SK-N-SH (cell line): Measurements from ENCODE around the gene CETP. TPM values are rescaled to one million over a fixed set of nuclear protein-coding genes. Genes with fewer than 3 reads are reported as not detected.

Source experiments
- CTCF ChIA-PET: fragments of 300-600, 350-600 bp; formaldehyde crosslinking; extraction: SDS; loops from one replicate; lab custom pipeline; 2021; lab: Yijun Ruan, JAX
- POLR2A ChIA-PET: fragments of 350-600 bp; sonication (Branson Sonifier 250); formaldehyde crosslinking; extraction: SDS; loops from one replicate; lab custom pipeline; 2020; ENCODE audit warnings: antibody characterized with exemption, inconsistent platforms; lab: Yijun Ruan, JAX
- DNase-seq: peaks from one replicate; pipeline ENCODE4 v3.0.0; 2012
- H2AFZ ChIP-seq: fragments of 200-600 bp; sonication (generic); 2 replicates; pipeline ENCODE4 v1.8.1; 2016; ENCODE audit warnings: antibody characterized with exemption, mild to moderate bottlenecking, low read depth
- H3F3A ChIP-seq: fragments of 200-600 bp; sonication (generic); replicated peaks from 2 replicates; pipeline ENCODE3; 2016; ENCODE audit warnings: antibody characterized with exemption, mild to moderate bottlenecking; ENCODE audit not compliant: insufficient read depth
- H3K27ac ChIP-seq, 2 experiments: fragments of 200-500 bp in 1 of 2; fragments of 200-600 bp in 1 of 2; sonication (Bioruptor generic) in 1 of 2; sonication (generic), shearing (Covaris generic) in 1 of 2; 2 replicates each; pipeline versions ENCODE4 v1.5.1 to v1.6.1; 2014 to 2016; ENCODE audit warnings: low read depth in 2 of 2, inconsistent platforms in 1 of 2, low read length in 1 of 2, mild to moderate bottlenecking in 1 of 2, mixed read lengths in 1 of 2
- H3K27me3 ChIP-seq: fragments of 200-600 bp; sonication (generic), shearing (Covaris generic); 2 replicates; pipeline ENCODE4 v1.6.1; 2016; ENCODE audit warnings: mixed run types; ENCODE audit not compliant: insufficient read depth
- H3K36me3 ChIP-seq, 2 experiments: fragments of 200-500 bp in 1 of 2; fragments of 200-600 bp in 1 of 2; sonication (Bioruptor generic) in 1 of 2; sonication (generic) in 1 of 2; replicated peaks in 1 of 2; 2 replicates each; pipeline versions ENCODE3 to v1.5.1; 2014 to 2016; ENCODE audit warnings: low read length in 1 of 2, mild to moderate bottlenecking in 1 of 2; ENCODE audit not compliant: insufficient read depth in 2 of 2, control insufficient read depth in 1 of 2
- H3K4me1 ChIP-seq, 2 experiments: fragments of 200-500 bp in 1 of 2; fragments of 200-600 bp in 1 of 2; sonication (Bioruptor generic) in 1 of 2; sonication (generic), shearing (Covaris generic) in 1 of 2; 2 replicates each; pipeline versions ENCODE4 v1.5.1 to v1.6.1; 2014 to 2016; ENCODE audit warnings: low read depth in 1 of 2, low read length in 1 of 2, mixed run types in 1 of 2; ENCODE audit not compliant: insufficient read depth in 2 of 2, control insufficient read depth in 1 of 2
- H3K4me2 ChIP-seq: fragments of 200-600 bp; sonication (generic), shearing (Covaris generic); 2 replicates; pipeline ENCODE4 v1.6.1; 2017; ENCODE audit warnings: mixed run types
- H3K4me3 ChIP-seq, 2 experiments: fragments of 200-500 bp in 1 of 2; fragments of 200-600 bp in 1 of 2; sonication (Bioruptor generic) in 1 of 2; sonication (generic), shearing (Covaris generic) in 1 of 2; 2 replicates each; pipeline versions ENCODE4 v1.5.1 to v1.8.1; 2014 to 2016; ENCODE audit warnings: low read depth in 2 of 2, inconsistent platforms in 1 of 2, low read length in 1 of 2, mild to moderate bottlenecking in 1 of 2, mixed read lengths in 1 of 2, moderate library complexity in 1 of 2
- H3K79me2 ChIP-seq: fragments of 200-600 bp; sonication (generic); 2 replicates; pipeline ENCODE4 v1.8.1; 2017; ENCODE audit warnings: mild to moderate bottlenecking; ENCODE audit not compliant: insufficient read depth
- H3K9ac ChIP-seq: fragments of 200-600 bp; sonication (generic); 2 replicates; pipeline ENCODE4 v1.6.1; 2017; ENCODE audit warnings: mixed run types
- H3K9me2 ChIP-seq: fragments of 200-600 bp; sonication (generic); 2 replicates; pipeline ENCODE4 v1.6.1; 2017; ENCODE audit warnings: mixed run types
- H3K9me3 ChIP-seq: fragments of 200-600 bp; sonication (generic); 2 replicates; pipeline ENCODE4 v1.6.1; 2017; ENCODE audit warnings: mixed run types, mild to moderate bottlenecking, moderate library complexity
- H4K20me1 ChIP-seq: fragments of 200-600 bp; sonication (generic); 2 replicates; pipeline ENCODE4 v1.6.1; 2017; ENCODE audit warnings: mild to moderate bottlenecking, mixed run types; ENCODE audit not compliant: insufficient read depth
- CHD2 ChIP-seq: fragments of 150-350 bp; IDR thresholded peaks from 2 replicates; pipeline ENCODE4 v1.6.1; 2018; ENCODE audit warnings: low read length; ENCODE audit not compliant: partially characterized antibody
- ELF1 ChIP-seq: IDR thresholded peaks from 2 replicates; pipeline ENCODE4 v1.4.0; 2012
- EZH2phosphoT487 ChIP-seq: fragments of 200-600 bp; sonication (generic); IDR thresholded peaks from 2 replicates; pipeline ENCODE4 v1.6.1; 2017; ENCODE audit warnings: low read depth, mixed run types, mild to moderate bottlenecking, antibody characterized with exemption, moderate library complexity, borderline replicate concordance
- FOSL2 ChIP-seq: IDR thresholded peaks from 2 replicates; pipeline ENCODE4 v1.4.0; 2012; ENCODE audit warnings: low read depth, mild to moderate bottlenecking, moderate library complexity, borderline replicate concordance
- FOXJ3 ChIP-seq: sonication (generic); formaldehyde crosslinking; IDR thresholded peaks from 2 replicates; pipeline ENCODE4 v1.5.1; 2020; ENCODE audit warnings: mild to moderate bottlenecking, missing genetic modification reagents
- FOXM1 ChIP-seq: IDR thresholded peaks from 2 replicates; pipeline ENCODE4 v1.4.0; 2012; ENCODE audit warnings: low read depth, mild to moderate bottlenecking
- GABPA ChIP-seq: IDR thresholded peaks from 2 replicates; pipeline ENCODE4 v1.4.0; 2012; ENCODE audit warnings: low read depth, mild to moderate bottlenecking
- MAX ChIP-seq: IDR thresholded peaks from 2 replicates; pipeline ENCODE4 v1.4.0; 2012; ENCODE audit warnings: low read depth
- MXI1 ChIP-seq: IDR thresholded peaks from 2 replicates; pipeline ENCODE4 v1.6.1; 2012; ENCODE audit warnings: mild to moderate bottlenecking, low read depth, low read length, improper control_type of control experiment
- NFIC ChIP-seq: IDR thresholded peaks from 2 replicates; pipeline ENCODE4 v1.4.0; 2012; ENCODE audit warnings: borderline replicate concordance
- NRF1 ChIP-seq: IDR thresholded peaks from 2 replicates; pipeline ENCODE4 v1.6.1; 2012; ENCODE audit warnings: low read depth, mild to moderate bottlenecking, low read length
- POLR2AphosphoS5 ChIP-seq: IDR thresholded peaks from 2 replicates; pipeline ENCODE4 v1.6.1; 2012; ENCODE audit warnings: low read depth, low read length
- RAD21 ChIP-seq: IDR thresholded peaks from 2 replicates; pipeline ENCODE4 v1.6.1; 2012; ENCODE audit warnings: mild to moderate bottlenecking, low read length
- REST ChIP-seq: IDR thresholded peaks from 2 replicates; pipeline ENCODE4 v1.6.1; 2012; ENCODE audit warnings: mild to moderate bottlenecking, low read depth, low read length, moderate library complexity
- RXRA ChIP-seq: IDR thresholded peaks from 2 replicates; pipeline ENCODE4 v1.4.0; 2012; ENCODE audit warnings: low read depth, mild to moderate bottlenecking, borderline replicate concordance
- SIN3A ChIP-seq: IDR thresholded peaks from 2 replicates; pipeline ENCODE4 v1.6.1; 2012; ENCODE audit warnings: low read depth, mild to moderate bottlenecking, low read length, moderate library complexity, borderline replicate concordance
- SMC3 ChIP-seq: IDR thresholded peaks from 2 replicates; pipeline ENCODE4 v1.6.1; 2012; ENCODE audit warnings: low read depth, low read length, improper control_type of control experiment
- TCF12 ChIP-seq: IDR thresholded peaks from 2 replicates; pipeline ENCODE4 v1.4.0; 2012
- TEAD4 ChIP-seq: IDR thresholded peaks from 2 replicates; pipeline ENCODE4 v1.4.0; 2012; ENCODE audit warnings: mild to moderate bottlenecking, borderline replicate concordance; ENCODE audit not compliant: insufficient read depth
- WGBS: methylation state at CpG from one replicate; pipeline ENCODE4 v1.1.6; 2017; ENCODE audit warnings: low lambda C conversion rate; 5-methylcytosine and 5-hydroxymethylcytosine counted together
- polyA plus RNA-seq, 3 experiments: library from polyadenylated mRNA; depleted of rRNA; stranded (reverse); fragments of >200 nt; gene quantifications; 2 replicates each; pipeline ENCODE4 v1.2.3, GENCODE V29; 2012

Gene CETP
- polyA plus RNA-seq, 1 of the 3 experiments (the other 2 are of a cell fraction): not detected

GRCh38 chr16:56960681-56961281 lies 969 bp upstream of the CETP start:
- no peaks in the 10 kb centered on the region for H3K9me2 ChIP-seq
- ChIA-PET POLR2A (no interaction called here), CTCF (interaction anchor here (0.8 to 5.5 kb wide), 2 partner anchors 8 to 93 kb away, joined by 3 to 35 read pairs; no protein-coding TSS in a partner anchor)
- H3K79me2 ChIP-seq: no peaks in the 10 kb centered on the region
- H3K4me2 ChIP-seq: no peak overlapping the region
- no peaks in the 10 kb centered on the region for H3K36me3 ChIP-seq
- no peak overlapping the region for H2AFZ ChIP-seq
- 81% methylated on average over 9 of the region's 13 CpGs for WGBS
- no peak for DNase-seq
- no peak overlapping the region for H3K4me3 ChIP-seq
- no peaks in the 10 kb centered on the region for H3K9me3 ChIP-seq
- no peak overlapping the region for H3K27ac ChIP-seq
- no peaks in the 10 kb centered on the region for H3K27me3 ChIP-seq
- H4K20me1 ChIP-seq: no peaks in the 10 kb centered on the region
- TF ChIP-seq SIN3A: no peak
- TF ChIP-seq RXRA: no peak
- TF ChIP-seq NRF1: no peak
- no peak for TF ChIP-seq MXI1
- TF ChIP-seq POLR2AphosphoS5: no peak
- TF ChIP-seq MAX: no peak
- no peak for TF ChIP-seq NFIC
- no peak for TF ChIP-seq REST
- no peak for TF ChIP-seq GABPA
- TF ChIP-seq EZH2phosphoT487: no peak
- no peak for TF ChIP-seq FOSL2
- TF ChIP-seq FOXJ3 (CRISPR knock-in tag): no peak
- no peak for TF ChIP-seq RAD21
- TF ChIP-seq CHD2: no peak
- TF ChIP-seq SMC3: no peak
- no peak for TF ChIP-seq FOXM1
- no peak for TF ChIP-seq ELF1
- no peak for TF ChIP-seq TEAD4
- TF ChIP-seq TCF12: no peak
- H3K4me1 ChIP-seq: peaks cover 0 to 12% of the 10 kb centered on the region in 2 experiments; a peak in 1 of 4 replicates
- H3F3A ChIP-seq: no peaks in the 10 kb centered on the region
- H3K9ac ChIP-seq: no peak overlapping the region
